GM18867 (cell line): ENCODE measurements around the gene KLHL29.

Source experiments
- ATAC-seq: cut with Tn5 transposase; IDR thresholded peaks from one replicate; pipeline ENCODE4 v1.9.1; 2021; ENCODE audit warnings: mild to moderate bottlenecking, moderate library complexity; ENCODE audit not compliant: unreplicated experiment

Gene KLHL29

GRCh38 chr2:23446916-23447315 lies 61.9 kb downstream of the KLHL29 start:
- ATAC-seq, result no peak

- ATAC-seq, result no peak
Measured at GRCh38 chr2:23447405-23447804, 62.4 kb downstream of the KLHL29 start.

- no peak for ATAC-seq
Measured at GRCh38 chr2:23448906-23449305, 63.9 kb downstream of the KLHL29 start.

- peak; percentile 76 for ATAC-seq
Measured at GRCh38 chr2:23449413-23449812, 64.4 kb downstream of the KLHL29 start.

- ATAC-seq, result no peak
Measured at GRCh38 chr2:23449831-23450331, 64.9 kb downstream of the KLHL29 start.

- no peak for ATAC-seq
Measured at GRCh38 chr2:23452372-23452771, 67.4 kb downstream of the KLHL29 start.

GRCh38 chr2:23452853-23453420 lies 68.0 kb downstream of the KLHL29 start:
- no peak for ATAC-seq

- ATAC-seq, result no peak
Measured at GRCh38 chr2:23453432-23453831, 68.5 kb downstream of the KLHL29 start.

GRCh38 chr2:23453836-23454460 lies 69.0 kb downstream of the KLHL29 start:
- ATAC-seq, result no peak

- no peak for ATAC-seq
Measured at GRCh38 chr2:23454501-23455120, 69.6 kb downstream of the KLHL29 start.

GRCh38 chr2:23456396-23456795 lies 71.4 kb downstream of the KLHL29 start:
- ATAC-seq, result no peak

GRCh38 chr2:23456881-23457760 lies 72.1 kb downstream of the KLHL29 start:
- no peak for ATAC-seq

GRCh38 chr2:23457990-23458682 lies 73.2 kb downstream of the KLHL29 start:
- ATAC-seq, result no peak

- no peak for ATAC-seq
Measured at GRCh38 chr2:23459032-23459431, 74.1 kb downstream of the KLHL29 start.

- ATAC-seq, result no peak
Measured at GRCh38 chr2:23460228-23460627, 75.2 kb downstream of the KLHL29 start.

GRCh38 chr2:23460993-23461392 lies 76.0 kb downstream of the KLHL29 start:
- ATAC-seq, result no peak

GRCh38 chr2:23464156-23464555 lies 79.2 kb downstream of the KLHL29 start:
- ATAC-seq, result no peak

- no peak for ATAC-seq
Measured at GRCh38 chr2:23464905-23465537, 80.0 kb downstream of the KLHL29 start.

- no peak for ATAC-seq
Measured at GRCh38 chr2:23465936-23466335, 81.0 kb downstream of the KLHL29 start.

- ATAC-seq, result no peak
Measured at GRCh38 chr2:23467618-23468017, 82.6 kb downstream of the KLHL29 start.
